Breast epithelium (tissue), 3 donors: Measurements from ENCODE around the gene ZNF763.

Experiments used
- POLR2A ChIP-seq: fragments of 450-650 bp; IDR thresholded peaks from one replicate; pipeline ENCODE4 v1.6.1; 2016; ENCODE audit warnings: antibody characterized with exemption, mild to moderate bottlenecking, moderate library complexity
- TF ChIP-seq, protein P1 (sequence below), 3 donors: fragments of 450-650 bp; IDR thresholded peaks; one replicate each; pipeline ENCODE4 v1.5.1; 2016 to 2017; ENCODE audit warnings: antibody characterized with exemption in 3 of 3, mild to moderate bottlenecking in 3 of 3, moderate library complexity in 3 of 3

DNA sequence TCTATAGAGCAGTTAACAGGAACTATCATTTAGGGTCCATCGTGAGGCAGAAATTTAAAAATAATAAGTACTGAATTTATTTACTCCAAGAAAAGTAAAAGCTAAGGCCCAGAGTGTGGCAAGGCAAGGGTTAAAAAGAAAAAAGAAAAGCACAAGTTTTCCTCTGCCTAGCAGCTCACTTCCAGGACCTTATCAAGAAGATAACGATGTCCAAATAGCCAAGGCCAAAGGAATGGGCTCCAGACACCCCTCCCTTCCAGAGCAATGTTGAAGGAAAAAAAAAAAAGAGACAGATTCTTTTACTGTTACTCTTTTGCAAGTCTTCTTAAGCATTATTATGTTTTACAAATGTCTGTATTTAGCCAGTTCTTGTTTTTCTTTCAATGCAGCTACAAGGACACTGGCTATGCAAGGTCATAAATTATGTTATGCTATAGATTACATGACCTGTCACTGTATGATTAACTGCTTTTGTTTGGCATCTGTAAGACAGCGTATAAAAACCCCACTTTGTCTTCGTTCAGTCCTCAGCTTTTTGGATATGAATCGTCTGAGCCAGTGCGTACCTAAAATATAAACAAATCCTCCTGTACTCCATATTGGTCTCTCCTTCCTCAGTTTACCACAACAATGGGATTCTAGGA lies 42.9 kb upstream of the ZNF763 start:
- TF ChIP-seq POLR2A, result no peak
- TF ChIP-seq, protein P1, sequence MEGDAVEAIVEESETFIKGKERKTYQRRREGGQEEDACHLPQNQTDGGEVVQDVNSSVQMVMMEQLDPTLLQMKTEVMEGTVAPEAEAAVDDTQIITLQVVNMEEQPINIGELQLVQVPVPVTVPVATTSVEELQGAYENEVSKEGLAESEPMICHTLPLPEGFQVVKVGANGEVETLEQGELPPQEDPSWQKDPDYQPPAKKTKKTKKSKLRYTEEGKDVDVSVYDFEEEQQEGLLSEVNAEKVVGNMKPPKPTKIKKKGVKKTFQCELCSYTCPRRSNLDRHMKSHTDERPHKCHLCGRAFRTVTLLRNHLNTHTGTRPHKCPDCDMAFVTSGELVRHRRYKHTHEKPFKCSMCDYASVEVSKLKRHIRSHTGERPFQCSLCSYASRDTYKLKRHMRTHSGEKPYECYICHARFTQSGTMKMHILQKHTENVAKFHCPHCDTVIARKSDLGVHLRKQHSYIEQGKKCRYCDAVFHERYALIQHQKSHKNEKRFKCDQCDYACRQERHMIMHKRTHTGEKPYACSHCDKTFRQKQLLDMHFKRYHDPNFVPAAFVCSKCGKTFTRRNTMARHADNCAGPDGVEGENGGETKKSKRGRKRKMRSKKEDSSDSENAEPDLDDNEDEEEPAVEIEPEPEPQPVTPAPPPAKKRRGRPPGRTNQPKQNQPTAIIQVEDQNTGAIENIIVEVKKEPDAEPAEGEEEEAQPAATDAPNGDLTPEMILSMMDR (IDR thresholded peaks at IDR 0.05), result no peak
